ENCODE measurements around the gene ZNF530. TPM values are rescaled to one million over a fixed set of nuclear protein-coding genes. Genes with fewer than 3 reads are reported as not detected.

Gene ZNF530
- total and polyA plus RNA-seq, 4 donors, result 1.5 to 4.7 (median 3.1) TPM

DNA sequence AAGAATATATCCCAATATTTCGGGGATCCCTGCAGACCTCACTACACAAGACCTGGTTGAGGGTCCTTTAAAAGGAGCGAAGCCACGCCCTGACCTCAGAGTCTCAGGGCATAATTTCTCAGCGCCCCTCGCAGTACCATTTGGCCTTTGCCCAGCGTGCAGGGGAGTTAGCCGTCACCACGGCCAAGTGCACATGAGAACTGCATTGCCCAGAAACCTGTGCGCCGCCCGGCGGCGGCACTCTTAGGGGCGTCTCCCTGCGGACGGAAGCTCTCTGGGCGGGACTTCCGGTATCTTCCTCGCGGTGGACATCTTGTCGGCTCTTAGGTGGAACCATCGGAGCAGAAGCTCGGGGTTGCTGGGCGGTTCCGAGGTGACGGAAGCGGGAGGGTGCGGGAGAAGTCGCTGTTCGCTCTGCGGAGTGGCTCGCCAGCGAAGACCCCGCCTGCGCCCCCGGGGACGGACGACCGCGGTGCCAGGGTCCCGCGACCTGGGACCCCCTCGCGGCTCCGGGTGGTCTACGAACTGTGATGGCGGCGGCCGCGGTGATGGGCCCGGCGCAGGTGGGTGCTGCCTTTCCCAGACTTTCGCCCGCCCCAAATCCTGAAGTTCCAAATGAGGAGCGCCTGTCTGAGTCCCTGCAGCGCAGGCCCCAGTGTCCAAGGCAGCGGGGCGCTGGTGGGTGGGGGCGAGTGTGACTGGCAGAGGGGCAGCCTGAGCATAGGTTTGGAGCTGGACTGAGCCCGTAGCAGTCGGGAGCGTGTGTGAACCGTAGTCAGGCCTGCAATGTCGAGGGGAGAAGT, 14.5 kb downstream of the ZNF530 start, which contains the start of gene ZNF134:
Gene ZNF134, plus strand, starts transcription at position 302 of the 803 bp plus-strand sequence. CDS start 5,227 bp downstream, outside the sequence.
- peak within 1 kb of the TSS; percentile 96 for H3K4me3 ChIP-seq
- 2% methylated on average over 57 to 64 of the region's 64 CpGs for whole genome bisulfite sequencing, 2 donors
- TF ChIP-seq, protein P1, sequence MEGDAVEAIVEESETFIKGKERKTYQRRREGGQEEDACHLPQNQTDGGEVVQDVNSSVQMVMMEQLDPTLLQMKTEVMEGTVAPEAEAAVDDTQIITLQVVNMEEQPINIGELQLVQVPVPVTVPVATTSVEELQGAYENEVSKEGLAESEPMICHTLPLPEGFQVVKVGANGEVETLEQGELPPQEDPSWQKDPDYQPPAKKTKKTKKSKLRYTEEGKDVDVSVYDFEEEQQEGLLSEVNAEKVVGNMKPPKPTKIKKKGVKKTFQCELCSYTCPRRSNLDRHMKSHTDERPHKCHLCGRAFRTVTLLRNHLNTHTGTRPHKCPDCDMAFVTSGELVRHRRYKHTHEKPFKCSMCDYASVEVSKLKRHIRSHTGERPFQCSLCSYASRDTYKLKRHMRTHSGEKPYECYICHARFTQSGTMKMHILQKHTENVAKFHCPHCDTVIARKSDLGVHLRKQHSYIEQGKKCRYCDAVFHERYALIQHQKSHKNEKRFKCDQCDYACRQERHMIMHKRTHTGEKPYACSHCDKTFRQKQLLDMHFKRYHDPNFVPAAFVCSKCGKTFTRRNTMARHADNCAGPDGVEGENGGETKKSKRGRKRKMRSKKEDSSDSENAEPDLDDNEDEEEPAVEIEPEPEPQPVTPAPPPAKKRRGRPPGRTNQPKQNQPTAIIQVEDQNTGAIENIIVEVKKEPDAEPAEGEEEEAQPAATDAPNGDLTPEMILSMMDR (IDR thresholded peaks at IDR 0.05; ENCODE audit: control extremely low read depth, extremely low read depth), result no peak
- peak; percentile 98 for ATAC-seq (ENCODE audit: insufficient read depth, low FRiP score)
- H3K27me3 ChIP-seq (ENCODE audit: control insufficient read depth in 3 of 3, insufficient read depth in 3 of 3, low read length in 2 of 3), result no peaks in the 10 kb centered on the region
- peak; percentile 92 to 97 (median 93) for DNase-seq
- H3K9ac ChIP-seq (ENCODE audit: insufficient read depth in 1 of 2, low read length in 2 of 2), result peak within 1 kb of the TSS; percentile 48 to 77
- H3K36me3 ChIP-seq (ENCODE audit: control insufficient read depth in 4 of 4, insufficient read depth in 4 of 4, low read length in 4 of 4), result peaks cover 18 to 47% (median 35%) of the 10 kb centered on the region in 4 donors
- H3K9me3 ChIP-seq (ENCODE audit: control insufficient read depth in 4 of 4, insufficient read depth in 3 of 4, low read length in 3 of 4), result peaks cover 5 to 41% (median 38%) of the 10 kb centered on the region in 4 donors
- H3K4me1 ChIP-seq (ENCODE audit: control insufficient read depth in 5 of 5, insufficient read depth in 5 of 5, low read length in 5 of 5), result peaks cover 0 to 11% (median 4%) of the 10 kb centered on the region in 5 donors
- peak within 1 kb of the TSS; percentile 28 to 81 for H3K27ac ChIP-seq (ENCODE audit: low read depth in 1 of 2, low read length in 1 of 2)

DNA sequence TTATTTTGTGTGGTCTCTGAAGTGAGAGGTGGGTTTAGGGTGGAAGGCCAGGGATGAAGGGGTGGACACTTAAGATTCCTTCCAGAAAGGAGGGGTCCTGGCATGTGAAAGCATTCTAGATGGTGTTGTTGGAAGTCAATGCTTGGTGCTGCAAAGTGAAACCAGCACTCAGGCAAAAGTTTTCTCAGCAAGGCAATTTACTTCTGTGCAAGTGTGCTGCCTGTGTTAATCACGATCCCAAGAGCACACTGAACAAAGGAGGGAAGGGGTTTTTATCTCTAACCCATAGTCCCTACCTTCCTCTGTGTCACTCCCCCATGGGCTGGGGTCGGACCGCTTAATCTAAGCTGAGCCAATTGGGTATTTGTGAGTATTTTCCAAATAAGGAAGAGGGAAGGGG, 15.7 kb downstream of the ZNF530 start:
- Histone ChIP-seq H3K9ac (ENCODE audit: insufficient read depth in 1 of 2, low read length in 2 of 2) (no peak overlapping the region), H3K36me3 (ENCODE audit: control insufficient read depth in 4 of 4, insufficient read depth in 4 of 4, low read length in 4 of 4) (peaks cover 30 to 60% (median 47%) of the 10 kb centered on the region in 4 donors), H3K9me3 (ENCODE audit: control insufficient read depth in 4 of 4, insufficient read depth in 3 of 4, low read length in 3 of 4) (peaks cover 14 to 53% (median 50%) of the 10 kb centered on the region in 4 donors), H3K4me3 (no peak overlapping the region), H3K4me1 (ENCODE audit: control insufficient read depth in 5 of 5, insufficient read depth in 5 of 5, low read length in 5 of 5) (peaks cover 0 to 11% (median 4%) of the 10 kb centered on the region in 5 donors), H3K27me3 (ENCODE audit: control insufficient read depth in 3 of 3, insufficient read depth in 3 of 3, low read length in 2 of 3) (no peaks in the 10 kb centered on the region), H3K27ac (ENCODE audit: low read depth in 1 of 2, low read length in 1 of 2) (no peak overlapping the region)
- no peak for ATAC-seq (ENCODE audit: insufficient read depth, low FRiP score)
- WGBS, 2 donors, result 95 to 96% methylated on average over 3 of the region's 3 CpGs
- DNase-seq, result no peak
- TF ChIP-seq, protein P1 (IDR thresholded peaks at IDR 0.05; ENCODE audit: control extremely low read depth, extremely low read depth), result no peak

DNA sequence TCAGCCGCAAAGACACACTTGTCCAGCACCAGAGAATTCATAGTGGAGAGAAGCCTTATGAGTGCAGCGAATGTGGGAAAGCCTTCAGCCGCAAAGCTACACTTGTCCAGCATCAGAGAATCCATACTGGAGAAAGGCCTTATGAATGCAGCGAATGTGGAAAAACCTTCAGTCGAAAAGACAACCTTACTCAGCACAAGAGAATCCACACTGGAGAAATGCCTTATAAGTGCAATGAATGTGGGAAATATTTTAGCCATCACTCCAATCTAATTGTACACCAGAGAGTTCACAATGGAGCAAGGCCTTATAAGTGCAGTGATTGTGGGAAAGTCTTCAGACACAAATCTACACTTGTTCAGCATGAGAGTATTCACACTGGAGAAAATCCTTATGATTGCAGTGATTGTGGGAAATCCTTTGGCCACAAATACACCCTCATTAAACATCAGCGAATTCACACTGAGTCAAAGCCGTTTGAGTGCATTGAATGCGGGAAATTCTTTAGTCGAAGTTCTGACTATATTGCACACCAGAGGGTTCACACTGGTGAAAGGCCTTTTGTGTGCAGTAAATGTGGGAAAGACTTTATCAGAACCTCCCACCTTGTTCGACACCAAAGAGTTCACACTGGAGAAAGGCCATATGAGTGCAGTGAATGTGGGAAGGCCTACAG, 21.1 kb downstream of the ZNF530 start:
- Histone ChIP-seq H3K27me3 (ENCODE audit: control insufficient read depth in 3 of 3, insufficient read depth in 3 of 3, low read length in 2 of 3) (no peaks in the 10 kb centered on the region), H3K36me3 (ENCODE audit: control insufficient read depth in 4 of 4, insufficient read depth in 4 of 4, low read length in 4 of 4) (peaks cover 59 to 93% (median 72%) of the 10 kb centered on the region in 4 donors), H3K27ac (ENCODE audit: low read depth in 1 of 2, low read length in 1 of 2) (no peak overlapping the region), H3K9me3 (ENCODE audit: control insufficient read depth in 4 of 4, insufficient read depth in 3 of 4, low read length in 3 of 4) (peaks cover 29 to 91% (median 74%) of the 10 kb centered on the region in 4 donors), H3K9ac (ENCODE audit: insufficient read depth in 1 of 2, low read length in 2 of 2) (no peak overlapping the region), H3K4me1 (ENCODE audit: control insufficient read depth in 5 of 5, insufficient read depth in 5 of 5, low read length in 5 of 5) (peaks cover 0 to 8% (median 0%) of the 10 kb centered on the region in 5 donors), H3K4me3 (no peak overlapping the region)
- ATAC-seq (ENCODE audit: insufficient read depth, low FRiP score) (no peak), DNase-seq (no peak)
- 98% methylated on average over 10 of the region's 10 CpGs for WGBS, 2 donors
- TF ChIP-seq, protein P1 (IDR thresholded peaks at IDR 0.05; ENCODE audit: control extremely low read depth, extremely low read depth), result no peak

Measured in lung (tissue), 12 donors.